Ascending aorta (tissue), 1 donor: ENCODE results near the gene DOCK3. TPM values are rescaled to one million over a fixed set of nuclear protein-coding genes. Genes with fewer than 3 reads are reported as not detected.

Source experiments
- total RNA-seq: library from RNA; depleted of rRNA; stranded (reverse); fragments of >200 nt; gene quantifications from one replicate; pipeline ENCODE4 v1.1.0, GENCODE V29; 2016

DOCK3 gene
- total RNA-seq, 1 donor from 2014 or later, result 3.9 TPM

Other genes starting within 250 kb of the DOCK3 start
- 0.85 TPM for gene CACNA2D2, start 171.3 kb upstream of the DOCK3 start, total RNA-seq
- gene C3orf18, start 107.2 kb upstream of the DOCK3 start, total RNA-seq, result 29.5 TPM
- gene HEMK1, start 105.4 kb upstream of the DOCK3 start, total RNA-seq, result 13.1 TPM
- 6.1 TPM for gene CISH, start 63.2 kb upstream of the DOCK3 start, total RNA-seq
- gene MAPKAPK3, start 57.8 kb upstream of the DOCK3 start, total RNA-seq, result 23.7 TPM